Fibroblast of the aortic adventitia (primary cell): ENCODE measurements around the gene SGO2. TPM values are rescaled to one million over a fixed set of nuclear protein-coding genes. Genes with fewer than 3 reads are reported as not detected.

Experiments used
- DNase-seq: peaks from one replicate; pipeline ENCODE4 v3.0.0-alpha.2; 2010; ENCODE audit warnings: low read depth
- H3K4me3 ChIP-seq: 2 replicates; pipeline ENCODE4 v1.5.1; 2011; ENCODE audit warnings: low read depth, mild to moderate bottlenecking, control low read depth, low read length, moderate library complexity
- total RNA-seq: library from RNA; depleted of rRNA; stranded (reverse); fragments of >200 nt; gene quantifications from 2 replicates; pipeline ENCODE4 v1.2.3, GENCODE V29; 2012; ENCODE audit warnings: low replicate concordance
- TF ChIP-seq, protein P1 (sequence below): IDR thresholded peaks from 2 replicates; pipeline ENCODE4 v1.5.1; 2011; ENCODE audit warnings: mild to moderate bottlenecking, low read length, control low read depth, inconsistent platforms; ENCODE audit not compliant: insufficient read depth

The SGO2 gene
- total RNA-seq, 1 donor: 23.3 TPM

DNA sequence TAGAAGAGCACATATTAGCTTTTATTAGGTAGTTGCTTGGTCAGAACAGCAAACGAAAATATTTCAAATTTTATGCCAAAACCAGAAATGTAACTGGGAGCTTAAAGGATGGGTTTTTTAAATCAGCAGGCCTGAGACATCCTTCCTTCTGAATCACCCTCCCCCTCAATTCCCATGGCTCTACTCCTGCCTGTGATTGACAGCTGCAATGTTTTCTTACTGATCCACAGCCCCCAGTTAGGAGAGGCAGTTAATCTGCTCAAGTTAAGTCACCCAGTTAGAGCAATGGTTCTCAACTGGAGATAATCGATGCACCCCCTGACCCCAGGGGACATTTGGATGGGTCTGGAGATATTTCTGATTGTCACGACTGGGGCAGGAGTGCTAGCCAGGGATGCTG lies 41.1 kb upstream of the SGO2 start:
- TF ChIP-seq, protein P1, sequence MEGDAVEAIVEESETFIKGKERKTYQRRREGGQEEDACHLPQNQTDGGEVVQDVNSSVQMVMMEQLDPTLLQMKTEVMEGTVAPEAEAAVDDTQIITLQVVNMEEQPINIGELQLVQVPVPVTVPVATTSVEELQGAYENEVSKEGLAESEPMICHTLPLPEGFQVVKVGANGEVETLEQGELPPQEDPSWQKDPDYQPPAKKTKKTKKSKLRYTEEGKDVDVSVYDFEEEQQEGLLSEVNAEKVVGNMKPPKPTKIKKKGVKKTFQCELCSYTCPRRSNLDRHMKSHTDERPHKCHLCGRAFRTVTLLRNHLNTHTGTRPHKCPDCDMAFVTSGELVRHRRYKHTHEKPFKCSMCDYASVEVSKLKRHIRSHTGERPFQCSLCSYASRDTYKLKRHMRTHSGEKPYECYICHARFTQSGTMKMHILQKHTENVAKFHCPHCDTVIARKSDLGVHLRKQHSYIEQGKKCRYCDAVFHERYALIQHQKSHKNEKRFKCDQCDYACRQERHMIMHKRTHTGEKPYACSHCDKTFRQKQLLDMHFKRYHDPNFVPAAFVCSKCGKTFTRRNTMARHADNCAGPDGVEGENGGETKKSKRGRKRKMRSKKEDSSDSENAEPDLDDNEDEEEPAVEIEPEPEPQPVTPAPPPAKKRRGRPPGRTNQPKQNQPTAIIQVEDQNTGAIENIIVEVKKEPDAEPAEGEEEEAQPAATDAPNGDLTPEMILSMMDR: no peak
- no peak overlapping the region for H3K4me3 ChIP-seq
- DNase-seq: no peak

DNA sequence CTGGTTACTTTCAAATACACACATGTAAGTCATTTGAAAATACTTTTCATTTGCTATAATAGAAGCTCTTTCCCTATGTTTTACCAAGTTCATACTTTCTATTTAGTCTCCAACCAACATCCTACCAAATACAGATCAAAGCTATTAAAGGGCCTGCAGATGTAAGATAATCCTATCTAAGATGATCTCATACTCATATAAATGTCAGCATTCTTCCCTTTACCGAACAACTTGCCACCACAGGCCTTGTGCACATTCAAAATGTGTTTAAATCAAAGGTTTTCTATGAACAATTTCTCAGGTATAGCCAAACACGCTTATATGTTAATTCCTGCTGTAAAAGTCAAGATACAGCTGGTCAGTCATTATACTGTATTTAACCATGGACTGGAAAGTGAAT lies 39.5 kb upstream of the SGO2 start:
- TF ChIP-seq, protein P1: no peak
- H3K4me3 ChIP-seq: no peak overlapping the region
- DNase-seq: no peak

GRCh38 chr2:200488169-200488568 lies 37.8 kb upstream of the SGO2 start:
- no peak for DNase-seq
- TF ChIP-seq, protein P1: no peak
- no peak overlapping the region for H3K4me3 ChIP-seq

- H3K4me3 ChIP-seq: no peak overlapping the region
- TF ChIP-seq, protein P1: no peak
- DNase-seq: no peak
Observed at GRCh38 chr2:200490001-200490400, 36.0 kb upstream of the SGO2 start.

DNA sequence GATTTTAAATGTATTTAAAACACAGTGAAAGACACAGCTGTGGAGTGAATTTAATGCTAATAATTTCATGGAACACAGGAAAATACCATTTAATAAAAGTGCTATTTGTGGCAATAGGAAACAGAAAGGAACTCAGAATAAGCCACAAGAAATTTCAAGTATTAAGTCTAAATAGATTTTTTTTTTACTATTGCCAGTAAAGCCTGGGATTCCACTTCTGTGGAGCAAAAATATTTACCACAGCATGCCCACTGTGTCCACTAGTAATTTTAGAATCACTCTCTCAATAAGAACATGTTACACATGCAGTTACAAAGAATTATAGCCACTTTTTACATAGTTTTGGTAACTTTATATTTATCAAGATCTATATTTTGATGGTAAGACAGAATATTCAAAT lies 33.4 kb upstream of the SGO2 start:
- no peak for DNase-seq
- TF ChIP-seq, protein P1: no peak
- no peak overlapping the region for H3K4me3 ChIP-seq

DNA sequence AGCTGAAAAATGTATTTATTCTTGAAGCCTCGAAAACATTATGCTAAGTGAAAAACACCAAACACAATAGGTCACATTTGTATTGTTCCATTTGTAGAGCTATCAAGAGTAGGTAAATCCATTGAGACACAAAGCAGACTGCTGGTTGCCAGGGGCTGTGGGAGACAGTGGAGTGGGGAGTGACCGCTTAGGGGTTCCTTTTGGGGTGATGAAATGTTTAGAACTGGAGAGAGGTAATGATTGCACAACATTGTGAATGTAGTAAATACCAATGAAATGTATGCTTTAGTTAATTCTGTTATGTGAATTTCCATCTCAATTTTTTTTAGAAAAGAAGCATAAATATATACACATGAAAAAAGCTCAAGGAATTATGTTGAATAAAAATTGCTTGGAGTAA lies 32.0 kb upstream of the SGO2 start:
- no peak for DNase-seq
- no peak overlapping the region for H3K4me3 ChIP-seq
- TF ChIP-seq, protein P1: no peak

DNA sequence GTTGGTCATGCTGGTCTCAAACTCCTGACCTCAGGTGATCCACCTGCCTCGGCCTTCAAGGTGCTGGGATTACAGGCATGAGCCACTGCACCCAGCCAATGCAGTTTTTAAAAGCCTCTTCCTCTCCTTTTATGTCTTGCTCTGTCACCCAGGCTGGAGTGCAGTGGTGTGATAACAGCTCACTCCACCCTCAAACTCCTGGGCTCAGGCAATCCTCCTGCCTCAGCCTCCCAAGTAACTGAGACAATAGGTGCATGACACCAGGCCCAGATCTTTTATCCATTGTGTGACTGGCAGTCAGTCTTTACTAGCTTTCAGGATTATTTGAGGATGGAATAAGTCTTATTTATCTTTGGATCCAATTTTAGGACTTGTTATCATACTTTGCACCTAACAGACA lies 29.3 kb upstream of the SGO2 start:
- no peak for DNase-seq
- TF ChIP-seq, protein P1: no peak
- H3K4me3 ChIP-seq: no peak overlapping the region
